Midbrain (tissue), 1 donor: ENCODE data around the gene CYFIP1.

Experiments
- DNase-seq: peaks from one replicate; lab custom pipeline; 2025; lab: John Stamatoyannopoulos, UW

The CYFIP1 gene

DNA sequence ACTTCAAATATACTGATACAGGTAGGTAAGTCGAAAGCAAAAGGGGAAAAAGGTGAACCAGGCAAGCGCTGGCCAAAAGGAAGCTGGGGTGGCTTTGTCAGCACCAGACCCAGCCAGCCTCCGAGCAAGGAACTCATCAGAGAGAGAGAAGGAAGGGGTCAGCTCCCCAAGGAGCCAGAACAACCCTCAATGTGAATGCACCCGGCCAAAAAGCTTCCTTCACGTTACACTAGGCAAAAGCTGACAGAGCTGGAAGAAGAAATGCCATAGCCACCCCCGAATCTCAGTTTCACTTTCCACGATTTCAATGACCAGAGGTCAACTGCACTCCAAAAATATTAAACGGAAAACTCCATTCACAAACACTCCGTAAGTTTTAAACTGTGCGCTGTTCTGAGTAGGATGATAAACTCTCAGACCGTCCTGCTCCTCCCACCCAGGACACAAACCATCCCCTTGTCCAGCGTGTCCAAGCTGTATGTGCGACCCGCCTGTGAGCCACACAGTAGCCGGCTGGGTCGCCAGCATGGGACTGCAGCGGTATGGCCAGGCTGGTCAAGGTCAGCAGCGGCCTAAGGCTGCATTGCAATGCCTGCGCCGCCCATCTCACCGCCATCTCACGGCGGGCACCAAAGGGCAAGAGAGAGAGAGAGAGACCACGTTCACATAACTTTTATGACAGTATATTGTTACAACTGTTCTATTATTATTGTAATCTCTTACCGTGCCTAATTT is 29.7 kb downstream of the CYFIP1 start:
- no peak for DNase-seq

GRCh38 chr15:22949074-22949547 is 31.1 kb downstream of the CYFIP1 start:
- no peak for DNase-seq

DNA sequence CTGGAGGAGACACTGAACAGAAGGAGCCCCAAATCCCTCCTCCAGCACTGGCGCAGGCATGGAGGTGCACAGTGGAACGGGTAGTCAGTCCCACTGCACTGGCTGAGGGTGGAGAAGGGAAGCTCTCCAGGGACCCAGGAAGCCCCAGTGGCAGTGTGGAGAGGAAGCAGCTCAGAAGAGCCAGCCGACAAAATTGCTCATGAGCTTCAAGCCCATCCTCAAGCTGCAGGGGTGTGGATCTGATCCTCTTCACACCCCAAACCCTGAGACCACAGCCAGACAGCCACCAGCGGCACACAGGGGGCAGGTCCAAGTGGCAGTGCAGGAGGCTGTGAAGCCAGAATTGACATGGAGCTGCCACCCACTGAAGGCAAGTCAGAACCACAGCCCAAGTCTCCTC is 32.1 kb downstream of the CYFIP1 start:
- DNase-seq: no peak

GRCh38 chr15:22947101-22948000 is 32.8 kb downstream of the CYFIP1 start:
- DNase-seq: no peak

GRCh38 chr15:22945071-22945470 is 35.1 kb downstream of the CYFIP1 start:
- no peak for DNase-seq

DNA sequence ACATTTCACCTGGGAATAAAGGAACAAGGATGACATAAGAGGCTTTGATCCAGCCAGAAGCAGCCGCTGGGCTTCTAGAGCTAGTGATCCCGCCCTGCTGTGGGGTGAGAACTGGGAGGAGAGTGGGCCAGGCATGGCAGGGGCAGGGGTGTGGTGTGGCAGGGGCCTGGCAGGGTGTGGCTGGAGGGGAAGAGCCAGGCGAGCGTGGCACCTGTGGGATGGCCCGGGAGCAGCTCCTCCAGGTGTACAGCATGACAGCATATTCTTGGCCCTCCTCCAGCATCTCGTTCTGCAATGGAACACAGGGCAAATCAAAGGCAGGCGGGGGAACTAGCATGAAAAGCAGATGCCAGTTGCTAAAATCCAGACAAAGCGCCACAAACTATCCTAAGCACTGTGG is 35.5 kb downstream of the CYFIP1 start:
- DNase-seq: no peak

GRCh38 chr15:22942877-22943276 is 37.3 kb downstream of the CYFIP1 start:
- no peak for DNase-seq

GRCh38 chr15:22942306-22942855 is 37.8 kb downstream of the CYFIP1 start:
- no peak for DNase-seq

DNA sequence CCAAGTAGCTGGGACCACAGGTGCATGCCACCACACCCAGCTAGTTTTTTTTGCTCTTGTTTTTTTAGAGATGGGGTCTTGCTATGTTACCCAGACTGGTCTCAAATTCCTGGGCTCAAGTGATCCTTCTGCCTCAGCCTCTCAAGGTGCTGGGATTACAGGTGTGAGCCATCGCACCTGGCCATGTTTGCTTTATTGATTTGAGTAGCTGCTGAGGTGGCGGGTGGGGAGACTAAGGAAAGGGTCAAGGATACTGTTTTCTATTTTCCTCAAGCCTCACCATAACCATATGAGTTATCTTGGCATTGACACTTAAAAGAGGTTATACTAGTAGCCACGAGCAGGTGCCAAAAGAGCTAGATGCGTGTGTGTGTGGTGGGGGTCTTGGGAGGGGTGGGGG is 39.0 kb downstream of the CYFIP1 start:
- DNase-seq: no peak

DNA sequence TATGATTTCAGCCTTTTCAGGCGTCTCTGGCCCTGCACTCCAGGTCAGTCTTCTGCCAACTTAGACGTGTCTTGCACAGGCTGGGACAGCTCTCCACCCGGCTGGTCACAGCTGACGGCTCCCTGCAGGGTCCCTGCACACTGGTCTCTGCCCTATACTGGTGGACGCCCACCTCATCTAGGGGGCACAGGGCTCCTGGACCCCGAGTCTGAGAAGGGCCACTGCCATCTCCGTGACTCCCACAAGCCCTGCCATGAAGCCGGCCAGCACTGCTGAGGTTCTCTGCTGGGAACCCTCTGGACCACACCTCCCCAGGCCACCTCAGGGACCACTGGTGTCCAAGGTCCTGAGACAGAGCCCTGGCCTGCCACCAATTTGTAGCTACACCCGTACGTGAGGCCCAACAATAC is 40.5 kb downstream of the CYFIP1 start:
- no peak for DNase-seq

DNA sequence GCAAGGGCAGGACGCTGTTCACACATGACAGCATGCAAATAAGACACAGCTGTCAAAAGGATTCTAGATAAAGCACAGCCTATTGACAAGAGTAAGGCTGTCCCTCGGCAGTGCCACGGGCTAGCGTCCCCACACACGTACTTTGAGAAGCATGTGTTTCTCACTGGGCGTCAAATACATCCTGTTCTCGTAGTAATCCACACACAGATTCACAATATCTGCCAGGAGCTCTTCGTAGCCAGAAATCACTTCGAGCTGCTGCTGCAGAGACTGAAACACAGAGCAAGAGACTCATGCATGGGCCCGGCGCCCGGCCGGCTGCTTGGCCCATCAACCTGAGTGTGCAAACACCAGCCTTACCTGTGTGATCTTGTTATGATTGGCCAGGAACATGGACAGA is 41.1 kb downstream of the CYFIP1 start:
- DNase-seq: no peak

DNA sequence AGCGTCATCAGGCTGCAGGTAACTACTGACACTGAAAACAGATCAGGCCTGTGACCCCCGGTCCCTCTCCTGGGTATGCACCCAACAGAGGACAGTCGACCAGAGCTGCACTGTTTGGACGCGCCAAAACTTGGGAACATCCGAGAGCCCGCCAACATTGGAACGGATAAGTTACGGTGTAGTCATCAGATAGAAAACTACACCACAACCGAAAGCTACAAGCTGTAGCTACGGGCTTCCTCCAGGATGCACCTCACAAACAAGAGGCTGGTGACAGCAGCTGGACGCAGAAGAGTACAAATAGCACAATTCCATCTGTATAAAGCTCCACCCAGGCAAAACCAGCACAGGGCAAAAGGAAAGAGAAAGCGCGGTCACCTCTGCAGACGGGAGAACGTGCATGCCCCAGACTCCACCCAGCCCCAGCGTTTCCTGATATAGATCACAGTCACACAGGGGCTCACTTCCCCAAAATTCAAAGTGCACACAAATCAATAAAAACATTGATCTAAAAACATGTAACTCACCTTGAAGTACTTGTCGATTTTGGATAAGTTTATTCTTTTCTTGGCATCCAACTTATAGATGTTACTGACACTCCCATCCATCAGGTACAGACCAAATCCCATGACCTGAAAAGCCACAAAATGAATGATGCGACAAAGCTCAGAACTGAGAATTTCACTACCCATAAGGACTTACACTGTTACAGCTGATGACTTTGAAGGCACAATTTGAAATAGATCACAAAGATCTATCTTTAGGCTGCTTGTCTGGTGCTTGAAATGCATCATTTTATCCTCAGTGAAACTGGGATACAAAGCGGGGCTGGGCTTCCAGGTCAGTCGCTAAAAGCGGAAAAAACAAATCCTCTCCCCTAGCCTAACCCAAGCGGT is 43.3 kb downstream of the CYFIP1 start:
- no peak for DNase-seq

DNA sequence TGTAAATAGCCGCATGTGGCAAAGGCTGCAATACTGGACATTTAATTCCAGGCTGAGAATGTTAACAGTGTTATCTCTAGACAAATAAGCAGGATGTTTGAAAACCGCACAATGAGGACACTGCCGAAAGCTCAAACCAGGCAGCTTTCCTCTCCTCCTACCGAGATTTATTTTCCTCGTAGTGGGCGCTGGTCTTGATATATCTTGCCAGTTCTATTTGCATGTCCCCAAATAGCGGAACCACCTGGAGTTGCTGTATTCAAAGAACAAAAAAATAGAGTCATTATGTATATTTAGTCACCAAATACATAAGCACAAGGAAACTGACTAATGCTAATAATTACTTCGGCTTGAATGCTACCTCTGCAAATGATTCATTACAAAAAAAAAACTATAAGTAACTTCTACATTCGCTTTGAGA is 46.5 kb downstream of the CYFIP1 start:
- DNase-seq: no peak

GRCh38 chr15:22931784-22932536 is 48.2 kb downstream of the CYFIP1 start:
- no peak for DNase-seq

DNA sequence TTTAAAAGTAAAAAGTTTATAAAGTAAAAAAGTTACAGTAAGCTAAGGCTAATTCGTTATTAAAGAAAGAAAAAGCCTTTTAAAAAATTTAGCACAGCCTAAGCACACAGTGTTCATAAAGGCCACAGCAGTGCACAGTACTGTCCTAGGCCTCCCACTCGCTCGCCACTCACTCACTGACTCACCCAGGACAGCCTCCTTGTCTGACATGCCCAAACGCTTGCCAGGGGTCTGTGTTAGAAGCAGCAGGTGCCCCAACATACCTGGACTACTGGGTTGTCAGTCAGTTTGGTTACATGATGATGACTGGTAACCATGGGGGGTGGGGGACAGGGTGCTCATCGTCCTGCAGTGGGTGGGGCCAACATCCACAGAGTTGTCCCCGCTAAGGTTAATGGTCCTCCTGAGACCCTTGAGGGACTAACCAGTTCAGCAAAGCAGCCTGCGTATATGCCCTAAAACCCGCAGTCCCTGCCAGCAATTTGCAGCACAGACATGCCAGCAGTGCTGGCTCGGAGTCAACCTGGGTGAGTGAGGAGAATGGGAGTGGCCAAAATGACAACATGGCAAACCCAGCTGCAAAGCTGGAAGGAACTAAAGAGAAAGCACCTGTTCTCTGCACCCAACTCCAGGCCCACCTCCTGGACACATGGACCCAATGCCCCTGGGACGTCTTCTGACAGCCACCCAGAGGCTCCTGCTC is 49.2 kb downstream of the CYFIP1 start:
- no peak for DNase-seq

DNA sequence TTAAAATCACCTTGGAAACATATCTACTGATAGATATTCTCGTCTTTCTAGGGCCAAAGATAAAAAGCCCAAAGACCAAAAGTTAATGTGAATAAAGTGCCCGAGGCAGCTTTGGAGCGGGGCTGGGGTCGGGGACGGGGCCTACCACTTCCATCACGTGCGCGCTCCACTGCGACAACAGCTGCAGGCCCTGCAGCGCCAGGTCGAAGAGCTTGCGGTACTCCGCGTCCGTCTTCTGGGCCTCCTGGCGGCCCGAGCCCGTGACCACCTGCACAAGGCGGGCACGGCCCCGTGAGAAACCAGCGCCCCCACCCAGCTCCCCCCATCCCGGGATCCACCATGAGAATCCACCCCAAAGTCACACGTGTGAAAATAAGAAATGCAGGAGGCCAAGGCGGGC is 52.4 kb downstream of the CYFIP1 start:
- no peak for DNase-seq

- no peak for DNase-seq
Measured at GRCh38 chr15:22925875-22926274, 54.3 kb downstream of the CYFIP1 start.

GRCh38 chr15:22922003-22922402 is 58.2 kb downstream of the CYFIP1 start:
- no peak for DNase-seq

- DNase-seq: no peak
Measured at GRCh38 chr15:22919171-22919570, 61.0 kb downstream of the CYFIP1 start.

DNA sequence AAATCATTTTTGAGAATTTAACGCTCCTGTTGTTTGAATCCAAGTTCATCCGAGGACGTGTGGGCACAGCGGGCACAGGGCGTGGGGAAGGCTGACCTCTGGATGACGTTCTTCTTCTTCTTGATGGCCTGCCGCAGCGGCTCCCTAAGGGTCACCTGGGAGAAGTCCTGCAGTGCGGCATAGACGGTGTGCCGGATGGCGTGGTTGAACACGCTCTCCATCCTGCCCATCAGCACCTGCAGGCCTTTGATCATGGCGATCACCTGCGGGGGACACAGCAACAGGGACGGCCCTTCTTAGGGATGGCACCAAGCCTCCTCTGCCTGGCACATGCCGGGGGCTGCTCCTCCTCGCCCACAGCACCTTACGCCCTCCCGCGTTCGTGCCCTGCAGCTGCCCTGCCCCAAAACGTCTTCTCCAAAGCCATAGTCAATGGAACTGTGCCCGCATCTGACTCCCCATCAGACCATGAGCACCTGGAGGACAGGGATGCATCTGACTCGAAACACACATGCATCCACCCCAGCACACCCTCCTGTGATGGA is 61.5 kb downstream of the CYFIP1 start:
- DNase-seq: no peak
